SW480 (cell line): ENCODE measurements around the gene FBXW7.

ENCODE experiments used
- DNase-seq: peaks from one replicate; pipeline ENCODE4 v3.0.0-alpha.2; 2016; ENCODE audit warnings: low spot score

FBXW7 gene

GRCh38 chr4:152281822-152282221, 254.1 kb downstream of the FBXW7 start:
- DNase-seq = no peak

GRCh38 chr4:152281211-152281610, 254.7 kb downstream of the FBXW7 start:
- peak; percentile 21 for DNase-seq

- DNase-seq = no peak
Measured at GRCh38 chr4:152279234-152279566, 256.7 kb downstream of the FBXW7 start.

- DNase-seq = no peak
Measured at GRCh38 chr4:152278505-152279233, 257.2 kb downstream of the FBXW7 start.

GRCh38 chr4:152278172-152278504, 257.8 kb downstream of the FBXW7 start:
- DNase-seq = no peak

GRCh38 chr4:152277333-152277732, 258.6 kb downstream of the FBXW7 start:
- no peak for DNase-seq

GRCh38 chr4:152273343-152273742, 262.5 kb downstream of the FBXW7 start:
- no peak for DNase-seq
